ENCODE results near the gene NXF3.

- TF ChIP-seq CTCF (conservative IDR thresholded peaks at IDR 0.05; ENCODE audit: low read depth, low read length) (no peak), EZH2 (IDR thresholded peaks at IDR 0.05; ENCODE audit: borderline replicate concordance, low read depth, low read length, poor library complexity, severe bottlenecking) (no peak)
These were observed 31.5 kb downstream of the NXF3 start for GRCh38 chrX:103061486-103061885.
